OCI-LY7 (cell line): ENCODE measurements around the gene KIF5A. TPM values are rescaled to one million over a fixed set of nuclear protein-coding genes. Genes with fewer than 3 reads are reported as not detected.
"Not testable (repeated sequence)": the region's sequence is repeated elsewhere in the genome, so short reads cannot be mapped to it uniquely, and the experiment has no call there.

Experiments used
- BruUV-seq: library from RNA; stranded (reverse); fragments of 400-500 nt; replicated peaks from 2 replicates; lab custom pipeline; 2021; lab: Mats Ljungman, UMichigan
- CTCF ChIA-PET: fragments of 300-600 bp; sonication (Branson Sonifier 250); formaldehyde crosslinking; loops from one replicate; lab custom pipeline; 2022; ENCODE audit warnings: antibody characterized with exemption; ENCODE audit not compliant: unreplicated experiment; lab: Charles Lee
- POLR2A ChIA-PET: fragments of 300-600 bp; sonication (Branson Sonifier 250); formaldehyde crosslinking; loops from one replicate; lab custom pipeline; 2022; ENCODE audit warnings: antibody characterized with exemption; lab: Charles Lee
- DNase-seq: peaks from one replicate; pipeline ENCODE4 v3.0.0-alpha.2; 2015; ENCODE audit warnings: low spot score
- H2AFZ ChIP-seq: fragments of 200-600 bp; sonication (generic), shearing (Covaris generic); 2 replicates; pipeline ENCODE4 v1.6.1; 2014; ENCODE audit warnings: mild to moderate bottlenecking, antibody characterized with exemption, low read length, moderate library complexity
- H3K27ac ChIP-seq: fragments of 200-600 bp; sonication (generic); 2 replicates; pipeline ENCODE4 v1.5.1; 2014; ENCODE audit warnings: mixed run types, low read depth, mild to moderate bottlenecking, moderate library complexity, low read length, inconsistent platforms; ENCODE audit not compliant: poor library complexity, severe bottlenecking
- H3K36me3 ChIP-seq: fragments of 200-600 bp; sonication (generic); 2 replicates; pipeline ENCODE4 v1.6.1; 2014; ENCODE audit warnings: mild to moderate bottlenecking, antibody characterized with exemption, low read length, moderate library complexity, mixed read lengths; ENCODE audit not compliant: insufficient read depth
- H3K4me1 ChIP-seq: fragments of 200-600 bp; sonication (generic); 2 replicates; pipeline ENCODE4 v1.5.1; 2014; ENCODE audit warnings: mild to moderate bottlenecking, low read length; ENCODE audit not compliant: insufficient read depth, poor library complexity, severe bottlenecking
- H3K4me2 ChIP-seq: fragments of 200-600 bp; sonication (generic); 2 replicates; pipeline ENCODE4 v1.6.1; 2014; ENCODE audit warnings: mild to moderate bottlenecking, low read length
- H3K4me3 ChIP-seq: fragments of 200-600 bp; sonication (generic); 2 replicates; pipeline ENCODE4 v1.5.1; 2014; ENCODE audit warnings: mild to moderate bottlenecking, low read depth, low read length; ENCODE audit not compliant: poor library complexity, severe bottlenecking
- H3K79me2 ChIP-seq: fragments of 200-600 bp; sonication (generic); 2 replicates; pipeline ENCODE4 v1.6.1; 2016; ENCODE audit warnings: low read depth, mild to moderate bottlenecking, low read length, moderate library complexity, mixed read lengths; ENCODE audit not compliant: insufficient read depth
- H3K9me2 ChIP-seq: fragments of 200-600 bp; sonication (generic); 2 replicates; pipeline ENCODE4 v1.6.1; 2016; ENCODE audit warnings: mild to moderate bottlenecking, low read length, mixed read lengths; ENCODE audit not compliant: insufficient read depth
- H3K9me3 ChIP-seq: fragments of 200-600 bp; sonication (generic); 2 replicates; pipeline ENCODE4 v1.6.1; 2014; ENCODE audit warnings: mild to moderate bottlenecking, mixed run types, low read length, mixed read lengths
- H4K20me1 ChIP-seq: fragments of 200-600 bp; sonication (generic); 2 replicates; pipeline ENCODE4 v1.6.1; 2014; ENCODE audit warnings: mild to moderate bottlenecking, antibody characterized with exemption, low read length, moderate library complexity, mixed read lengths; ENCODE audit not compliant: insufficient read depth
- CTCF ChIP-seq: fragments of 200-600 bp; sonication (generic); conservative IDR thresholded peaks from 2 replicates; pipeline ENCODE4 v1.5.1; 2014; ENCODE audit warnings: mild to moderate bottlenecking, antibody characterized with exemption, low read length, moderate library complexity, mixed read lengths
- EZH2phosphoT487 ChIP-seq: fragments of 200-600 bp; sonication (generic); IDR thresholded peaks from 2 replicates; pipeline ENCODE4 v1.6.1; 2018; ENCODE audit warnings: low read depth, borderline replicate concordance, mild to moderate bottlenecking, mixed run types, antibody characterized with exemption, low read length, moderate library complexity, mixed read lengths
- intact Hi-C: fragments of 100-400 bp; cut with micrococcal nuclease; formaldehyde crosslinking; loops from one replicate; pipeline ENCODE4 v1.10.0; 2022; ENCODE audit not compliant: unreplicated experiment
- total RNA-seq, 2 experiments: library from RNA; depleted of rRNA in 1 of 2; stranded (reverse); fragments of >200 nt in 1 of 2; shearing (Covaris generic) in 1 of 2; gene quantifications; 2 replicates each; pipeline ENCODE4 v1.2.3, GENCODE V29; 2014 to 2022

KIF5A gene
- total RNA-seq, 2 experiments from 2014 or later: 0.09 to 1.6 TPM

GRCh38 chr12:57507796-57508195 lies 42.0 kb upstream of the KIF5A start:
- H4K20me1 ChIP-seq, BruUV-seq, H2AFZ ChIP-seq, H3K9me3 ChIP-seq, H3K27ac ChIP-seq, H3K79me2 ChIP-seq, H3K4me1 ChIP-seq, H3K4me3 ChIP-seq, H3K9me2 ChIP-seq, H3K4me2 ChIP-seq, POLR2A ChIA-PET, DNase-seq, intact Hi-C loops, CTCF ChIA-PET: not testable (repeated sequence)
- peaks cover 83% of the 10 kb centered on the region for H3K36me3 ChIP-seq

- BruUV-seq: no TSS peak
- no peaks in the 10 kb centered on the region for H3K4me1 ChIP-seq
- no peak overlapping the region for H3K4me2 ChIP-seq
- intact Hi-C loops: no loop called here
- no peak for DNase-seq
- no peak overlapping the region for H2AFZ ChIP-seq
- no peak overlapping the region for H3K4me3 ChIP-seq
- H3K9me3 ChIP-seq: no peaks in the 10 kb centered on the region
- no peak overlapping the region for H3K27ac ChIP-seq
- POLR2A ChIA-PET: no interaction called here
- no peaks in the 10 kb centered on the region for H3K79me2 ChIP-seq
- no peak for TF ChIP-seq CTCF
- TF ChIP-seq EZH2phosphoT487: no peak
- H3K9me2 ChIP-seq: no peaks in the 10 kb centered on the region
- CTCF ChIA-PET: no interaction called here
- no peaks in the 10 kb centered on the region for H4K20me1 ChIP-seq
- peaks cover 80% of the 10 kb centered on the region for H3K36me3 ChIP-seq
Observed at GRCh38 chr12:57511161-57511560, 38.7 kb upstream of the KIF5A start.

GRCh38 chr12:57511588-57512325 lies 38.1 kb upstream of the KIF5A start:
- TF ChIP-seq EZH2phosphoT487: no peak
- no peak for TF ChIP-seq CTCF
- Histone ChIP-seq H3K9me3 (no peaks in the 10 kb centered on the region), H3K9me2 (no peaks in the 10 kb centered on the region), H3K4me1 (no peaks in the 10 kb centered on the region), H3K4me3 (no peak overlapping the region), H2AFZ (no peak overlapping the region), H3K27ac (no peak overlapping the region), H3K79me2 (no peaks in the 10 kb centered on the region), H4K20me1 (no peaks in the 10 kb centered on the region), H3K4me2 (no peak overlapping the region), H3K36me3 (peaks cover 80% of the 10 kb centered on the region)
- ChIA-PET CTCF (no interaction called here), POLR2A (interaction anchor here (1.1 kb wide), 1 partner anchor 12 kb away, joined by 3 read pairs; no protein-coding TSS in a partner anchor)
- no peak for DNase-seq
- intact Hi-C loops: no loop called here
- BruUV-seq: no TSS peak
